Measurements from ENCODE around the gene WDR31. TPM values are rescaled to one million over a fixed set of nuclear protein-coding genes. Genes with fewer than 3 reads are reported as not detected.

WDR31 gene
- total RNA-seq, 1 experiment from 2014 or later, result 0.24 TPM

DNA sequence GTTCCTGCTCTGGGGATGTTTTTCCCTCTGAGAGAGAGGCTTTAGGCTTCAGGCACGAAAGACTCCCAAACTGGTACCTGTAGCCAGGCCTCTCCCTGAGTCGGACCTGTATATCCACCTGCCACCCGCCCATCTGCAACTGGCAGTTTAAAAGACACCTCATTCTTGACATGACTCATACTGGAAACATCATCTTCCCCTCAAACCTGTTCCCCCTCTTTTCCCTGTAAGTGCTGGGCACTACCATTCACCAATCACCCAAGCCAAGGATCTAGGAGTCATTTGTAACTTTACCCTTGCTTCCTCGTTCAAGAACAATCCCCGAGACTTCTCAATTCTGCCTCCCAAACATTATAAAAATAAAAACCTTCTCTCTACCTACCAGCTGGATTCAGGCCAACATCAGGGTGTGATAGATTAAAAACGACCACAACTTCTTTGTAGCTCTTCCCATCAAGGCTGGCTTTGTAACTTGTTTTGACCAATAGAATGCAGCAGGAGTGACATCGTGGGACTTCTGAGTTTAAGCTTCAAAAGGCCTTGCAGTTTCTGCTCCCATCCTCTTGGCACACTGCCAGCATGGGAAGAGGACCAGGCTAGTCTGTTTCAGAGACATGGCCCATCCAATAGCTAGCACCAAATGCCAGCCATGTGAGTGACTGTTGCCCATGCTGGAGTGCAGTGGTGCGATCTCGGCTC is 1.8 kb upstream of the WDR31 start:
- H3K4me3 ChIP-seq, result no peak overlapping the region
- DNase-seq (ENCODE audit: low read depth in 1 of 2, low spot score in 2 of 2), result no peak
- no peaks in the 10 kb centered on the region for H3K27me3 ChIP-seq (replicated peaks)
- H3K4me1 ChIP-seq (replicated peaks), result no peaks in the 10 kb centered on the region
- no peak overlapping the region for H3K27ac ChIP-seq
- no peaks in the 10 kb centered on the region for H3K9me3 ChIP-seq (replicated peaks)
- no peaks in the 10 kb centered on the region for H3K36me3 ChIP-seq

DNA sequence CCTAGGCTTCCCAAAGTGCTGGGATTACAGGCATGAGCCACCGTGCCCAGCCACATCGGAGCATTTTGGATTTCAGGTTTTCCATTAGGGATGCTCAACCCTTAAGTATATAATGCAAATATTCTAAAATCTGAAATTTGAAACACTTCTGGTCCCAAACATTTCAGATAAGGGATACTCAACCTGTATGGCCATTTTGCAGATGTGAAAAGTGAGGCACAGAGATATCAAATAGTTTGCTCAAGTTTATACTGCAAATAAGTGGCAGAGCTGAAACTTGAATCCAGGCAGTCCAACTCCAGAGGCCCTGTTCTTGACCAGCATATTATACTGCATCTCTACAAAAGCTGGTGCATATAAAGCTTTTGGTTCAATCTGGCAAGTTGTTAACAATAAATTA is 2.4 kb downstream of the WDR31 start:
- no peaks in the 10 kb centered on the region for H3K27me3 ChIP-seq (replicated peaks)
- H3K36me3 ChIP-seq, result no peaks in the 10 kb centered on the region
- no peaks in the 10 kb centered on the region for H3K9me3 ChIP-seq (replicated peaks)
- H3K4me1 ChIP-seq (replicated peaks), result no peaks in the 10 kb centered on the region
- no peak overlapping the region for H3K4me3 ChIP-seq
- H3K27ac ChIP-seq, result no peak overlapping the region
- DNase-seq (ENCODE audit: low read depth in 1 of 2, low spot score in 2 of 2), result no peak

DNA sequence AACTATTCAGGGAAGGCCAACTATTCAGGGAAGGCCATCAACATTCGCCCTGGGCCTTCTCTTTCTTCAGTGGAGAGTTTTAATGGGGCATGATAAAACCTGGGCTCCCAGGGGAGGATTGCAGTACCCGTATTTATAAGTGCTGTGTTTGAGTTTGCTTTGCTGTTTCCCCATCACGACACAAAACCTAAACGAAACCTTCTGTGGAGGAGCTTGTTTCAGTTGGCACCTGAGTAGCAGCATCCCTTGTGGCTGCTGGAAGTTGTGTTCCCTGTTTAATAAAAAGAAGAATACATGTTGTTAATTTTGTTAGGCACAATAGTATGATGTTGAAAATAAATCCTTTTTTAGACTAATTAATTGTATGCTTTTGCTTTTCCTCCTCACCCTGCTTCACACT is 8.3 kb downstream of the WDR31 start:
- no peaks in the 10 kb centered on the region for H3K36me3 ChIP-seq
- H3K4me3 ChIP-seq, result no peak overlapping the region
- H3K9me3 ChIP-seq (replicated peaks), result no peaks in the 10 kb centered on the region
- H3K4me1 ChIP-seq (replicated peaks), result no peaks in the 10 kb centered on the region
- no peak for DNase-seq (ENCODE audit: low read depth in 1 of 2, low spot score in 2 of 2)
- no peaks in the 10 kb centered on the region for H3K27me3 ChIP-seq (replicated peaks)
- H3K27ac ChIP-seq, result no peak overlapping the region

DNA sequence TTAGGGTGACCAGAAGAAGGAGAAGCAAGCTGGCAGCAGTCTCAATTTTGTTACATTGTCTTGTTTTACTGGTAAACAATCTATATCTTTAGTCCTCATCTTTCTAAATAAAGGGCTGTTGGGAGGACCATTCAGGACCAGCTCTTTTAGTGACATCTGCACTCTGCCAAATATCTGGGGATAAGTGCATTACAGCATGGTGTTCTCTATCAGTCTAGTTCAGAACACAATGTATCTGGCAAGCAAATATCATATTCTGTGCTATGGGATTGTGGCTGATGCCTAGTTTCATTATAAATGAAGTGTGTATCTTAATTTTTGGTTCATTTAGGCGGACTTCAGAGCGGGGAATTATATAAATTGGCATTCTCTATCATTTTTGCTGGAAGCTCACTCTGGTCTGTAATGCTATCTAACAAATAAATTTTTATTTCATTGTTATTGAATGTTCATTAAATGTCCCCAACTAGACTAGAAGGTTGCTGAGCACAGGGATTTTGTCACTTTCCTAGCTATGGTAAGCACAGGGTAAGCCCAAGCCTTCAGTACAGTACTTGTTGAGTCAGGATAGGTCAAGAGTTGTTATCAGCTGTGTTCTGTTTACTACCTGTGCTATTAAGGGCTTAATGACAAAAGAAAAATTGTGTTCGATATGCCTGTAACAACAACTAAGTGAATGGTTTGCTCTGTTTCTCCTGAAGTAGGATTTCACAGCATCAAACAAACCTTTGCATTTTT is 11.9 kb downstream of the WDR31 start:
- Histone ChIP-seq H3K9me3 (replicated peaks) (no peaks in the 10 kb centered on the region), H3K27me3 (replicated peaks) (no peaks in the 10 kb centered on the region), H3K4me3 (no peak overlapping the region), H3K27ac (no peak overlapping the region), H3K36me3 (no peaks in the 10 kb centered on the region), H3K4me1 (replicated peaks) (no peaks in the 10 kb centered on the region)
- DNase-seq (ENCODE audit: low read depth in 1 of 2, low spot score in 2 of 2), result no peak

DNA sequence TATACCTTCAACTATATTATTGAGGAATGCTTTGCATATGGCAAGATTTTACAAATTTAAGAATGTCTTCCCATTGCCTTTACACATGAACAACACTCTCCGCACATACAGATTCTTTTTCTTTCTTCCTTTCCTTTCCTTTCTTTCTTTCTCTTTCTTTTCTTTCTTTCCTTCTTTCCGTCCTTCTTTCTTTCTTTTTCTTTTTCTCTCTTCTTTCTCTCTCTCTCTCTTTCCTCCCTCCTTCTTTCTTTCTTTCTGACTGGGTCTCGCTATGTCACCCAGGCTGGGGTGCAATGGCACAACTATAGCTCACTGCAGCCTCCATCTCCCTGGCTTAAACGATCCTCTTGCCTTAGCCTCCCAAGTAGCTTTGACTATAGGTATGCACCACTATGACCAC is 13.8 kb downstream of the WDR31 start:
- no peaks in the 10 kb centered on the region for H3K9me3 ChIP-seq (replicated peaks)
- no peak overlapping the region for H3K4me3 ChIP-seq
- H3K36me3 ChIP-seq, result no peaks in the 10 kb centered on the region
- H3K27ac ChIP-seq, result no peak overlapping the region
- no peaks in the 10 kb centered on the region for H3K27me3 ChIP-seq (replicated peaks)
- no peaks in the 10 kb centered on the region for H3K4me1 ChIP-seq (replicated peaks)
- no peak for DNase-seq (ENCODE audit: low read depth in 1 of 2, low spot score in 2 of 2)

DNA sequence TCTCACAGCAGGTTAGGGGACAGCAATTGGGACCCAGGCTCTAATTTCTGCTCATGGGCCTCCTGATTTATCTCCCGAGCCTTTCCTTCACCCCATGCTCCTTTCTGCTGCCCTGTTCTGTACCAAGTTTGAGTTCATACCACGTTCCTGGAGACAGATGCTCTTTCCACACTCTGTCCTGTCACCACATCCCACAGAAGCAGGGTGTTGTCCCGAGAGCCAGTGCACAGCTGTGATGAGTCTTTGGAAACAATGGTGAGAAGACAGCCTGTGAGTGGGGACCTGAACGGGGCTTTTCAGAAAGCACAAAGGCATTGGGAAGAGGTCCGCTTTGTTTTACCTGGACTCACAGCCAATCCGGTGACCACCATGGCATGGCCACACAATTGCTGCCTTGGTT is 17.4 kb downstream of the WDR31 start:
- Histone ChIP-seq H3K27me3 (replicated peaks) (no peaks in the 10 kb centered on the region), H3K4me3 (no peak overlapping the region), H3K27ac (no peak overlapping the region), H3K36me3 (no peaks in the 10 kb centered on the region), H3K9me3 (replicated peaks) (no peaks in the 10 kb centered on the region), H3K4me1 (replicated peaks) (no peaks in the 10 kb centered on the region)
- no peak for DNase-seq (ENCODE audit: low read depth in 1 of 2, low spot score in 2 of 2)

DNA sequence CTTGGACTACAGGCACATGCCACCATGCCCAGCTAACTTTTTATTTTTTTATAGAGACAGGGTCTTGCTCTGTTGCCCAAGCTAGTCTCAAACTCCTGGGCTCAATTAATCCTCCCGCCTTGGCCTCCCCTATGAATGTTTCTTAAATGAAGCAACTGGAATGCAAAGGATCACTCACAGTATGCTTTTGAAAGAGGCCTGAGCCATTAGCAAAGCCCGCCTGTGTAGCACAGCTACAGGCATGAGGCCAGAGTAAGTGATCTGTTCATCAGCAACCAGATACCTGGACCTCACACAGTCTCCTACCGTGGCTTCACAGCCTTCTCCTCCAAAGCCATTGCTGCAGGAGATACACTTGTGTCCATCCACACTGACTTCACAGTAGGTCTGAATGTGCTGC is 20.0 kb downstream of the WDR31 start:
- Histone ChIP-seq H3K4me3 (no peak overlapping the region), H3K36me3 (no peaks in the 10 kb centered on the region), H3K27ac (no peak overlapping the region), H3K4me1 (replicated peaks) (no peaks in the 10 kb centered on the region), H3K9me3 (replicated peaks) (no peaks in the 10 kb centered on the region), H3K27me3 (replicated peaks) (no peaks in the 10 kb centered on the region)
- no peak for DNase-seq (ENCODE audit: low read depth in 1 of 2, low spot score in 2 of 2)

DNA sequence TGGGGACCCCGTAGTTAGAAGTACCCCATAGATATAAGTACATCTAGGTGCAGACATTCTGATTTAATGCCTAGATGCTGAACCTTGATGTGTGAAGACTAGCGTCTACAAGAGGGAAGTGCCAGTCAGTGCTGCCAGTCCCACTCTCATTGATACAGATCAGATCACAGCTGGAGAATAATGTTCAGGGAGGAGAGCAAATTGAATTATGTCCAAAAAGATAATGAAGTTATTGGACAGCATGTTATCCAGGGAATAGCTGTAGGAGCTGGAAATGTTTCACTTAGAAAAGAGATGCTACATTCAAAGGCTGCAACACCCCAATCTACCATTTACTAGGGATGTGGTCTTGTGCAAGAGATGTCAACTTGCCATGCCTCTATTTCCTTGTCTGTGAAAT is 21.0 kb downstream of the WDR31 start:
- H3K36me3 ChIP-seq, result no peaks in the 10 kb centered on the region
- no peaks in the 10 kb centered on the region for H3K27me3 ChIP-seq (replicated peaks)
- H3K4me1 ChIP-seq (replicated peaks), result no peaks in the 10 kb centered on the region
- no peak for DNase-seq (ENCODE audit: low read depth in 1 of 2, low spot score in 2 of 2)
- no peaks in the 10 kb centered on the region for H3K9me3 ChIP-seq (replicated peaks)
- H3K27ac ChIP-seq, result no peak overlapping the region
- H3K4me3 ChIP-seq, result no peak overlapping the region

DNA sequence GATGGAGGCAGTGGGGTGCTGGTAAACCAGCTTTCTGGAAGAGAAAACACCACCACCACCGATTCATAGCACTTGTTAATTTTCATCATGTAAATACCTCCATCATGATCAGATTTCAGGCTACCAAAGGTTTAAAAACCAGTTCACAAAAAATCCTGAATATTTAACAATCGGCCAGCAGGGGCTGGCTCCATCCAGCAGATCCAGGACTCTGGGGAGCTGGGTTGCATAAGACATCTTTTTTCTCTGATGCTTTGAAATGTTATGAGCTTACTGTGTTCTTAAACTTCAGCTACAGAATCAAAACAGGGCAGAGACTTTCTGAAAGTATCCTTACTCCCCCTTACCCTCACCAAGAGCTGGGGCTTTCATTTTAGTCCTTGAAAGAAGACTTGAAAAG is 22.3 kb downstream of the WDR31 start:
- Histone ChIP-seq H3K4me1 (replicated peaks) (no peaks in the 10 kb centered on the region), H3K4me3 (no peak overlapping the region), H3K27me3 (replicated peaks) (no peaks in the 10 kb centered on the region), H3K36me3 (no peaks in the 10 kb centered on the region), H3K27ac (no peak overlapping the region), H3K9me3 (replicated peaks) (no peaks in the 10 kb centered on the region)
- DNase-seq (ENCODE audit: low read depth in 1 of 2, low spot score in 2 of 2), result no peak

DNA sequence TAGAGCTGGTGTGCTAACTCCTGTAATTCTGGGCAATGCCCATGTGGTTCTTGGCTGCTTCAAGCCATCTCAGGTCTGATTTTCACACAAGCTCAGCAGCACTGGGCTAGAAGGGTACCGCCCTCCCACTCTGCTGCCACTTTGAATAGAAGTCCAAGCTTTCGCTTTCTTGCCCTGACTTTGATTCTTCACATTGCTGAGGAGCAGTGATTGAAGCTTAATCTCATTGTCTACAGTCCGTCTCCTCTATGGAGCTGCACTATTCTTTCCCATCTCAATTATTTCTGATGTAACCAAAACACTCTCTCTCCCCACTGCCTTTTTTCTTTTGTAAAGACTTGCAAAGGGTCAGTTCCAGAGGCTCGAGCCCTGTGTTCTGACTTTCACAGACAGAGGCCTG is 24.0 kb downstream of the WDR31 start:
- Histone ChIP-seq H3K4me3 (no peak overlapping the region), H3K27me3 (replicated peaks) (no peaks in the 10 kb centered on the region), H3K27ac (no peak overlapping the region), H3K4me1 (replicated peaks) (no peaks in the 10 kb centered on the region), H3K36me3 (no peaks in the 10 kb centered on the region), H3K9me3 (replicated peaks) (no peaks in the 10 kb centered on the region)
- DNase-seq (ENCODE audit: low read depth in 1 of 2, low spot score in 2 of 2), result no peak

DNA sequence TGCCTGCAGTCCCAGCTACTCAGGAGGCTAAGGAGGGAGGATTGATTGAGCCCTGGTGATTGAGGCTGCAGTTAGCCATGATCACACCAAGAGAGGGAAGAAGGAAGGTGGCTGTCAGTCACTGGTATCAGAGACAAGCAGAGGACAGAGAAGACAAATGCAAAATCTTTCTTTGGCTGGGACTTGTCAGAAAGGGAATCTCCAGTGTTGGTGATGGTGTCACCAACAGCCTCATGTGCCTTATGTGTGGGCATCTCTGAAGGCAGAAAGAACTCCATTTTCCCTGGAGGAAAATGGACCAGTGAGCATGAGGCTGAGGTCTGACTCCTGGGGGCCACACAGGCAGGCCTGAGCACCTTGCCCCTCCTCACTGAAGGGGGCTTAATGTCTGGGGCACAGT is 24.8 kb downstream of the WDR31 start:
- Histone ChIP-seq H3K9me3 (replicated peaks) (no peaks in the 10 kb centered on the region), H3K4me1 (replicated peaks) (no peaks in the 10 kb centered on the region), H3K4me3 (no peak overlapping the region), H3K27ac (no peak overlapping the region), H3K36me3 (no peaks in the 10 kb centered on the region), H3K27me3 (replicated peaks) (no peaks in the 10 kb centered on the region)
- no peak for DNase-seq (ENCODE audit: low read depth in 1 of 2, low spot score in 2 of 2)

DNA sequence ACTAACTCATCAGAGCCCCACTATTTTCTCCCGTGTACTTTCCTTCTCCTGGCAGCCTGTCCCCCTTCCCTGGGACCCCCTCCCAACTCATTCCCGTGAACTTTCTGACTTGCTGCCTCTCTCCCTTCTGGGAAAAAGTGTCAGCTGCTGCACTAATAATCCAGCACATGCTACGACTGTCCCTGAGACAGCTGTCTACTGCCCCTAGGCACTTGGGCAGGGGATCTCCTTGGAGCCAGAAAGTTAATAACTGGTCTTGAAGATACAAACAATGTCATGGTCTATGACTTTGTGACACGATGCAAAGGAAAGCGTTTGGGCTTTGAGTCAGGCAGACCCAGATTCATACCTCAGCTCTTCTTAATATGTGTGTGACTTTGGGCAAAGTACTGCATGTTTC is 26.8 kb downstream of the WDR31 start:
- Histone ChIP-seq H3K4me1 (replicated peaks) (no peaks in the 10 kb centered on the region), H3K27me3 (replicated peaks) (no peaks in the 10 kb centered on the region), H3K9me3 (replicated peaks) (no peaks in the 10 kb centered on the region), H3K27ac (no peak overlapping the region), H3K36me3 (no peaks in the 10 kb centered on the region), H3K4me3 (no peak overlapping the region)
- DNase-seq (ENCODE audit: low read depth in 1 of 2, low spot score in 2 of 2), result no peak

DNA sequence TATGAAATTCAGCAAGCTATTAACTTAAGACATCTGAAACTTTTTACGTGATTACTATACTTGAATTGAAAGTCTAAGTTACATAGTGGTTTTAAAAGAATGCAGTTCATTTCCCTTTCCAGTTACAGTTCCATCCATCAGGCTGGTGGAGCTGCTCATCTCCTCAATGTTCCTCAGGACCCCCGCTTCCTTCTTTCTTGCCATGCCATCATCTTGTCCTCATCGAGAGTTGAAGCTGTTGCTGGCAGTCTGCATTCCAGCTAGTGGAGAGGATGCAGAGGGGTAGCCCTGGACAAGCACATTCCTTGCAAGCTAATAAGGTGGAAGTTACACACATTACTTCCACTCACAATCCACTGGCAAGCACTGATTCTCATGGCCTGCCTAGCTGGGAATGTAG is 28.1 kb downstream of the WDR31 start:
- no peaks in the 10 kb centered on the region for H3K27me3 ChIP-seq (replicated peaks)
- DNase-seq (ENCODE audit: low read depth in 1 of 2, low spot score in 2 of 2), result no peak
- H3K9me3 ChIP-seq (replicated peaks), result no peaks in the 10 kb centered on the region
- no peaks in the 10 kb centered on the region for H3K4me1 ChIP-seq (replicated peaks)
- no peaks in the 10 kb centered on the region for H3K36me3 ChIP-seq
- no peak overlapping the region for H3K27ac ChIP-seq
- H3K4me3 ChIP-seq, result no peak overlapping the region

DNA sequence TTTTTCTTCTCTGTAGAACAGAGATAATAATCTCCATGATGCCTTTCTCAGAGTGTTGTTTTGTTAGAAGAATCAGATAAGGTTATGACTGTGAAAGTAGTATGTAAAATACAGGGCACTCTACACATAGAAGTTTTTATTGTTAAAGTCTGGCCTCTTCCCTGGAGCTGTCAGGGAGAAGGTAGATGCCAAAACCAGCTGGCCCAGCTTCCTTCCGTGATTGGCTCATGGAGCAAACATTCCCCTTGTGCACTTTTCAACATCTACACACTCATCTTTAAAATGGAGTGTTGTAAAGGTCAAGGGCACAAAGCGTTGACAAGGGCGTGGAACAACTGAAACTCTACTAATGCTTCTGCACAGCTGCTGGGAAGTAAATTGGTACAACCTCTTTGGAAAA is 29.5 kb downstream of the WDR31 start:
- no peak overlapping the region for H3K27ac ChIP-seq
- no peak for DNase-seq (ENCODE audit: low read depth in 1 of 2, low spot score in 2 of 2)
- no peaks in the 10 kb centered on the region for H3K4me1 ChIP-seq (replicated peaks)
- no peaks in the 10 kb centered on the region for H3K27me3 ChIP-seq (replicated peaks)
- H3K36me3 ChIP-seq, result no peaks in the 10 kb centered on the region
- no peak overlapping the region for H3K4me3 ChIP-seq
- H3K9me3 ChIP-seq (replicated peaks), result no peaks in the 10 kb centered on the region

All from SJSA1 (cell line).